ENCODE data around the gene C6orf132.

C6orf132 gene

DNA sequence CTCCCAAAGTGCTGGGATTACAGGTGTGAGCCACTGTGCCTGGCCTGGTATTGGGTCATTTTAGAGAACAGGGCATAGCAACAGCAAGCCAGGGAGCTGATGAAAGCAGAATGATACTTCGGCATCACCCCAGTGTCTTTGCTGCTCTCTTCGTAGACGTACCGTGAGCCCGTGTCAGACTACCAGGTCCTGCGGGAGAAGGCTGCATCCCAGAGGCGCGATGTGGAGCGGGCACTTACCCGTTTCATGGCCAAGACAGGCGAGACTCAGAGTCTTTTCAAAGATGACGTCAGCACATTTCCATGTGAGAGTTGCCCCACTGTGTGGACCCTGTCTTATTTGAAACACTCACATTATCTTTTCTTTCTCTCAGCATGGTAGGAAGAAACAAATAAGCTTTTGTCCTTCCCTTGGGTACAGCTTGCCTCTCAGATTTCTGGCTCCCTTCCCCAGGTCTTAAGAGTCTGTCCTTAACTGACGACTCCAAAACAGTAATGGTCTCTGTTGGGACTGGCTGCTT, 76.2 kb downstream of the C6orf132 start:
- peaks cover 29% of the 10 kb centered on the region for H3K36me3 ChIP-seq (ENCODE audit: control insufficient read depth, insufficient read depth, low read length)
- TF ChIP-seq CTCF (IDR thresholded peaks at IDR 0.05; ENCODE audit: insufficient read depth, low read length, poor library complexity, severe bottlenecking) = no peak
- no peak for DNase-seq (ENCODE audit: extremely low read depth, insufficient read length)

DNA sequence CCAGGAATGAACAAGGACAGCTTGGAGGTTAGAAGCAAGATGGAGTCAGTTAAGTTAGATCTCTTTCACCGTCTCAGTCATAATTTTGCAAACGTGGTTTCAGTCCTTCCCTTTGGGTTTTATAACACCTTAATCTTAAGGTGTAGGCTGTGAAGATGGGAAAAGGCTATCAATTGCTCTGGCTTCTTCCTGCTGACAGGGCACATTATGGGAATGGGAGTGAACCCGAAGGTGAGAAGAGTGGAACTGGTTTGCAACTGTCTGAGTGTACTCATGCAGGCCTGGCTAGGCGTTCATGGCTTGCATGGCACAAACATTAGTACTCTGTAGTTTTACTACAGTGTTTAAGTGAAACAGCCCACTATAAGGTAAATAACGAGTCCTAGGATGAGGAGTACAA, 82.7 kb downstream of the C6orf132 start:
- Histone ChIP-seq H3K27me3 (replicated peaks; ENCODE audit: control insufficient read depth, insufficient read depth, low read length) (no peaks in the 10 kb centered on the region), H3K36me3 (ENCODE audit: control insufficient read depth, insufficient read depth, low read length) (peaks cover 19% of the 10 kb centered on the region), H3K4me3 (replicated peaks; ENCODE audit: low read depth, low read length) (no peak overlapping the region)
- no peak for DNase-seq (ENCODE audit: extremely low read depth, insufficient read length)
- TF ChIP-seq CTCF (IDR thresholded peaks at IDR 0.05; ENCODE audit: insufficient read depth, low read length, poor library complexity, severe bottlenecking) = no peak

More for the DNA sequence above, 76.2 kb downstream of the C6orf132 start:
- Histone ChIP-seq H3K4me3 (replicated peaks; ENCODE audit: low read depth, low read length) (no peak overlapping the region), H3K27me3 (replicated peaks; ENCODE audit: control insufficient read depth, insufficient read depth, low read length) (no peaks in the 10 kb centered on the region)

DNA sequence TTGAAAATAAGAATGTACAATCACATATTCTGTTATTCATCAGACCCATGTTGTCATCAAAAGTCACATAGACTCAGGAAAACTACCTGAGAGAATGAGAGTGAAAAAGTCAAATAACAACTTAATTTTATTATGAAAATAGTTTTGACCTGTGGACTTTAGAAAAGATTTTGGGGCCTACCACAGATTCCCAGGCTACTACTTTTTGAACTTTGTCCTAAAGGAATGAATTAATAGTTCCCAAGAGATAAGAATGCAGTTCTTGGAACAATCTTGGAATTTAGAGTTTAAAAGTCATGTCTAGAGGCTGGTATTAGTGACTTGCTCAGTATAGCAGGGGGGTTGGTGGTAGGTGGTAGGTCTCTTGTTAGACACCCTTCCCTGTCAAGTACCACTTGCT, 88.8 kb downstream of the C6orf132 start:
- H3K4me3 ChIP-seq (replicated peaks; ENCODE audit: low read depth, low read length) = no peak overlapping the region
- no peaks in the 10 kb centered on the region for H3K27me3 ChIP-seq (replicated peaks; ENCODE audit: control insufficient read depth, insufficient read depth, low read length)
- peaks cover 13% of the 10 kb centered on the region for H3K36me3 ChIP-seq (ENCODE audit: control insufficient read depth, insufficient read depth, low read length)
- TF ChIP-seq CTCF (IDR thresholded peaks at IDR 0.05; ENCODE audit: insufficient read depth, low read length, poor library complexity, severe bottlenecking) = no peak
- no peak for DNase-seq (ENCODE audit: extremely low read depth, insufficient read length)

DNA sequence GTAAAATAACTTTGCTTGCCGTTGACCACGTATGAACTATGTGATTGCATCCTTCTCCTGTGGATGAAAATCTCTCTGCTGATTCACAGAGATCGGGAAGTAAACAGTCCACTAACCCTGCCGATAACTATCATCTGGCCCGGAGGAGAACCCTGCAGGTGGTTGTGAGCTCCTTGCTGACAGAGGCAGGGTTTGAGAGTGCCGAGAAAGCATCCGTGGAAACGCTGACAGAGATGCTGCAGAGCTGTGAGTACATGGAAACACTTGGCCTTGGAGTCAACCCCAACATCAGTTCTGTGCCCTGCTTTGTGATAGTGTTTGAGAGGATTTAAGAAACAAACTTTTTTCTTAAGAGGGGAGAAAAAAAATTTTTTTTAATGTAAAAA, 91.2 kb downstream of the C6orf132 start:
- peaks cover 7% of the 10 kb centered on the region for H3K36me3 ChIP-seq (ENCODE audit: control insufficient read depth, insufficient read depth, low read length)
- DNase-seq (ENCODE audit: extremely low read depth, insufficient read length) = no peak
- peak overlapping the region; percentile 84 for H3K4me3 ChIP-seq (replicated peaks; ENCODE audit: low read depth, low read length)

More for the DNA sequence above, 91.2 kb downstream of the C6orf132 start:
- TF ChIP-seq CTCF (IDR thresholded peaks at IDR 0.05; ENCODE audit: insufficient read depth, low read length, poor library complexity, severe bottlenecking) = no peak
- H3K27me3 ChIP-seq (replicated peaks; ENCODE audit: control insufficient read depth, insufficient read depth, low read length) = no peaks in the 10 kb centered on the region

Measured in GM06990 (cell line).